ENCODE measurements around the gene PAGR1.

GRCh38 chr16:29779474-29779873, 36.5 kb upstream of the PAGR1 start:
- TF ChIP-seq, protein P1, sequence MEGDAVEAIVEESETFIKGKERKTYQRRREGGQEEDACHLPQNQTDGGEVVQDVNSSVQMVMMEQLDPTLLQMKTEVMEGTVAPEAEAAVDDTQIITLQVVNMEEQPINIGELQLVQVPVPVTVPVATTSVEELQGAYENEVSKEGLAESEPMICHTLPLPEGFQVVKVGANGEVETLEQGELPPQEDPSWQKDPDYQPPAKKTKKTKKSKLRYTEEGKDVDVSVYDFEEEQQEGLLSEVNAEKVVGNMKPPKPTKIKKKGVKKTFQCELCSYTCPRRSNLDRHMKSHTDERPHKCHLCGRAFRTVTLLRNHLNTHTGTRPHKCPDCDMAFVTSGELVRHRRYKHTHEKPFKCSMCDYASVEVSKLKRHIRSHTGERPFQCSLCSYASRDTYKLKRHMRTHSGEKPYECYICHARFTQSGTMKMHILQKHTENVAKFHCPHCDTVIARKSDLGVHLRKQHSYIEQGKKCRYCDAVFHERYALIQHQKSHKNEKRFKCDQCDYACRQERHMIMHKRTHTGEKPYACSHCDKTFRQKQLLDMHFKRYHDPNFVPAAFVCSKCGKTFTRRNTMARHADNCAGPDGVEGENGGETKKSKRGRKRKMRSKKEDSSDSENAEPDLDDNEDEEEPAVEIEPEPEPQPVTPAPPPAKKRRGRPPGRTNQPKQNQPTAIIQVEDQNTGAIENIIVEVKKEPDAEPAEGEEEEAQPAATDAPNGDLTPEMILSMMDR (IDR thresholded peaks at IDR 0.05), result no peak
- no peak for TF ChIP-seq EZH2 (IDR thresholded peaks at IDR 0.05; ENCODE audit: borderline replicate concordance, insufficient read depth, low read depth, low read length, poor library complexity, severe bottlenecking)
